Kasumi-1 (cell line): ENCODE results near the gene CBLB.
"Not testable (repeated sequence)": the region's sequence is repeated elsewhere in the genome, so short reads cannot be mapped to it uniquely, and the experiment has no call there.

Source experiments
- DNase-seq, 2 experiments: peaks; one replicate each; lab custom pipeline; 2025; lab: John Stamatoyannopoulos, UW

The CBLB gene

GRCh38 chr3:105816833-105817232, 52.0 kb downstream of the CBLB start:
- no peak for DNase-seq

DNA sequence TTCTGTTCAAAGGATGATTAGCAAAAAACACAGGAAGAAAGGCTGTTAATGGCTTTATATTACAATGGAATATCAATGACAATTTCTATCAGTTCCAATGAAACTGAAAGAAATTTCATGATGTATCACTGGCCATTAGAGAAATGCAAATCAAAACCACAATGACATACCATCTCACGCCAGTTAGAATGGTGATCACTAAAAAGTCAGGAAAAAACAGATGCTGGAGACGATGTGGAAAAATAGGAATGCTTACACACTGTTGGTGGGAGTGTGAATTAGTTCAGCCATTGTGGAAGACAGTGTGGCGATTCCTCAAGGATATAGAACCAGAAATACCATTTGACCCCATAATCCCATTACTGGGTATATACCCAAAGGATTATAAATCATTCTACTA, 53.5 kb downstream of the CBLB start:
- DNase-seq, result not testable (repeated sequence)

DNA sequence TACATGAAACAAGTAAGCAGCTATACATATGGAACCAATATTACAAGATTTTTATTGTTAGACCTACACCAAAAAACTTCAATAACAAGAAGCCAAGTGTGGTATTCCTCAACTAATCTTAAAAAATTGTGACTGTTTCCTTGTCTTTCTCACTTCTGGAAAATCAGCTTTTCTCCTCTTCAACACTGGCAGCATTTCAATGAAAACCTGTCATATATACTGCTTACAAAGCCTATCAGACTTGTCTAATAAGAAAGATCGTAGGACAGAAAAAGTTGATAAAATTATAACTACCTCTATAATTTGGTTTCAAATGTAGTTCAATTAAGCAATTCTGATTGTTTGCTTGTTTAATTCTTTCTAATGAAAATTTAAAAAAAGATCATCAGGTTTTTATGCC, 55.1 kb downstream of the CBLB start:
- no peak for DNase-seq

GRCh38 chr3:105812194-105812586, 56.6 kb downstream of the CBLB start:
- DNase-seq, result no peak

- no peak for DNase-seq
Measured at GRCh38 chr3:105811518-105812193, 57.2 kb downstream of the CBLB start.

- no peak for DNase-seq
Measured at GRCh38 chr3:105809208-105809888, 59.5 kb downstream of the CBLB start.

GRCh38 chr3:105807701-105808100, 61.1 kb downstream of the CBLB start:
- no peak for DNase-seq

DNA sequence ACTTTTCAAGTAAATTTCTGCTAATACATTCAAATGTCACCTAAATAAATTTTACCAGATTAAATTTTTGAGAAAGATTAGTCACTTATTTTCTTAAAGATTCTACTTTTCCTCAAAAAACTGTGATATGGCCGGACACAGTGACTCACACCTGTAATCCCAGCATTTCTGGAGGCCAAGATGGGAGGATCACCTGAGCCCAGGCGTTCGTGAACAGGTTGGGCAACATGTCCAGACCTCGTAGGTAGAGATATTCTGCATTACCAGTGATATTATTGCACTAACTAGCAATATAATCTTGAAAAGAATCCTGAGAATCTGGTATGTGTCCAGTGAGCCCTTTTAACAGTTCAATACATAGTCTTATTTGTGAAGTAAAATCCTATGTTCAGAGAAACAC, 61.7 kb downstream of the CBLB start:
- DNase-seq, result no peak

GRCh38 chr3:105806359-105806758, 62.5 kb downstream of the CBLB start:
- DNase-seq, result peak; percentile 63 to 69

GRCh38 chr3:105805404-105805803, 63.4 kb downstream of the CBLB start:
- no peak for DNase-seq

GRCh38 chr3:105802118-105802706, 66.6 kb downstream of the CBLB start:
- no peak for DNase-seq

GRCh38 chr3:105801397-105801796, 67.4 kb downstream of the CBLB start:
- DNase-seq, result no peak

DNA sequence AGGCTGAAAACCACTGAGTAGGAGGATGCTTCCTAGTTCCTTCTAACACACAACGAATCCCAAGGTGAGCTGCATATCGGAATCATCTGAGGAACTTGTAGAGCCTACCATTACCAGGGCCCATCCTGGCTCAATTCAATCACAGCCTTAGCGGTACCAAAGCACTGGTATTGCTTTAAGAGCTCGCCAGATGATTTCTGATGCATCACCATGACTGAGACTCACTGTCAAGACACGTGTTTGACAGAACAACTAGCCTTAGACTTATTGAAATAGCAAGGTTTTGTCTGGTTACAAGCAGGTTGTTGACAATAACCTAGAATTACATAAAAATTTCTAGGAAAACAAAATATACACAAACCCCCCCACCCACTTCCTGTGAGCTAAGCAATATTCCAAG, 68.5 kb downstream of the CBLB start:
- DNase-seq, result no peak

GRCh38 chr3:105799286-105799685, 69.5 kb downstream of the CBLB start:
- DNase-seq, result no peak

DNA sequence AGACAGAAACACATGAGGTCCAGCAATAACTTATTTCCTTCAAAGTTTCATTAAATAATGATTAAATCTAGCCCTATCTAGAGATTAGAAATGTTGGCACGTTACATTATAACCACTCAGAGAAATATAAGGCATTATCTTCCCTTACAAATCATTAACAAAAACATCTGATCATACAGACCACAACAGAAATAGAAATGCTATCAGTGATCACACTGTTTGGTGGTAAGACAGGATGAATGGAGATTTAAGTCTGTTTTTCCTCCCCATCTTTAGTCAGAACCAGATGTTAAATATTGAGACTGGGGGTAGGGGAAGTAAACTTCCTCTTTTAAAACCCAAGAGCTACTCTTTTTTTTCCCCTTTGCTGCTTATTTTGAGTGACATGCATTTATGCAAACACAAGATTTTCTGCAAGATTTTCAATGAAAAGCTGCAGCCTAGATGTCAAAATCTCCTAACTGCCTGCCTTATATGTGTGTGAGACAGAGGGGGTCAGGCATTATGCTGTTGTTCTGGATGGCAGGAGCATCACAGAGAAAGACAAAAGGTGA, 70.4 kb downstream of the CBLB start:
- peak; percentile 82 to 87 for DNase-seq

DNA sequence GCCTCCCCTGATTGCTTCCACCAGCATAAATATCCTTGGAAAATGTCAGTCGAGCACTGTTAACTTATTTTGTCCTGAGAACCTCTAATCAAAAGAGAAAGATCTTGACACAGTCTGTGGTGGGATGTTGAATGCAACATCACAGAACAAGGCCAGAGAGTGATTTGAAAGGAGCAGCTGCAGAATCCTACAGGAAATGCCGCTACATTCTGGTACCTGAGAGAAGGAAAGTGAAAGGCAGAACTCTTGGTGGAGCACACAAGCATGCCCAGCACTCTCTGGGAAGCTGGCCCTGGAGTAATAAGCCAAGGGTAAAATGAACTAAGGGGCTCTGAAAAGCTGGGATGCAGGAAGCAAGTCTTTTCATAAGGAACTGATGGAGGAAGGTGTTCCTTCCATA, 75.8 kb downstream of the CBLB start:
- no peak for DNase-seq

- no peak for DNase-seq
Measured at GRCh38 chr3:105791919-105792786, 76.7 kb downstream of the CBLB start.

DNA sequence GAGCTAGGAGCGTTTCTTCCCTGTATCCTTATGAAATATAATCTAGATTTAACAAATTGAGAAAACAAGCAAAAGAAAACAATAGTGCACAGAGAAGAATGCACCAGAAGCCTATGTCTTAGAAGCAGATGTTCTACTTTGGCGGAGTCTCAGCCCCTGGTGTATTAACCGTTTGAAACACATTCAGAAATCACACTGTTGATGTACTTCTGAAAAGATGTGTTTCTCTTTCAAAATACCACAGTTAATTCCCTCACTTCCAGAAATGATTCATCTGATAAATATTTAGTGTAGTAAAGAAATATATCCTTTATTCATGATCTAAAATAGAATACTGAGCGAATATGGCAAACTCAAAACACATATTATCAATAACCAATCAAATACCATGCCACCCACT, 77.7 kb downstream of the CBLB start:
- no peak for DNase-seq

DNA sequence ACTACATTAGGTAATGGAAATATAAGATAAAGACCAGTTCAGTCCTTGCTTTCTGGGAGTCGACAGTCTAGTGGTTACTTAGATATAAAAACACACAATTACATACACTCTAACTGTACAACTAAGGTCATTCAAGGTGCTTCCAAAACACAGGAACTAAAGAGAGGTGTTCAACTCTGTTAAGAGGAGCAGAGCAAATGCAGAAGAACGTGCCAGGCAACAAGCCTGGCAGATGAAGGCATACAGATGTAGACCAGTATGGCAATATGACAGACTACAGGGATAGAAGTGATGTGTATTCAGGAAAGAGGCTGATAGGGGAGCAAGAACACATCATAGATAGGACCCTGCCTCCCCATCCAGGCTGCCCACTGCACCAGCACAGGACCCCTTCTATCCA, 78.3 kb downstream of the CBLB start:
- no peak for DNase-seq

- DNase-seq, result no peak
Measured at GRCh38 chr3:105788593-105788992, 80.2 kb downstream of the CBLB start.

GRCh38 chr3:105787453-105787852, 81.4 kb downstream of the CBLB start:
- DNase-seq, result no peak

DNA sequence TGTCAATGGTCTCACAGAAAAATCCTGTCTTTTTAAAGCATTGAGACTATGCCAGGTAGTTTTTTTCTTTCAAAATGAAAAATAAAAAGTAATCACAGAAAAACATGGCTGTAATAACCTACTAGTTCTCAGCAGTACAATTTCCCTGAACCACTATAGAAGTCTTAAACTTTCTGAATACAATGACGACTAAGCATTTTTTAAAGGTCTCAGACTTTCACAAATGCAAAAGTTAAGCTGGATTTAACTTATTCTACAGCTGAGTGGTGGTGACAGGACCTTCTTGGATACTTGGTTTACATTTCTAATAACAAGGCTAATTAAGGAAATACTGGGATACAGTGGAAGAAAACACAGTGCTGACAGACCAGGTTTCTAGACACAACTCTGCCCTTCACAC, 81.8 kb downstream of the CBLB start:
- DNase-seq, result no peak
